ENCODE results near the gene MTR.

DNA sequence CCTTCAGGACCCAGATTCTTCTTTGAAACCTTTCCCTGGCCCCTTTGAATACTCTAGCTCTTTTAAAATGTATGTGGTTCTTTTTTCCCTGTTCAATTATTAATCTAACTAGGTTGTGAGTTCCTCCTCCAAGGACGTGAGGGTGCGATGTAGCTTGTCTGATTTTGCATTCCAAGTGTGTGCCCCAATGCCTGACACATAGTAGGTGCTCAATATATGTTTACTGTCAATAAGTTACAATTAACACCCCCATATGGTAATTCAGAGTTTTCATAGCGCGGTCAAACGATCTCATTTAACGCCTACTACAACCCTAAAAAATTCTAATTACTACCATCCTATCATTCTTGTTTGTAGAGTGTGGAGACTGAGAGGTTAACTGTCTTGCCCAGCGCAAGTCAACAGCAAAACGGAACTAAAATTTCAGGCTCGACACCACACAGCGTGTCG is 482 bp upstream of the MTR start:
- TF ChIP-seq, protein P1, sequence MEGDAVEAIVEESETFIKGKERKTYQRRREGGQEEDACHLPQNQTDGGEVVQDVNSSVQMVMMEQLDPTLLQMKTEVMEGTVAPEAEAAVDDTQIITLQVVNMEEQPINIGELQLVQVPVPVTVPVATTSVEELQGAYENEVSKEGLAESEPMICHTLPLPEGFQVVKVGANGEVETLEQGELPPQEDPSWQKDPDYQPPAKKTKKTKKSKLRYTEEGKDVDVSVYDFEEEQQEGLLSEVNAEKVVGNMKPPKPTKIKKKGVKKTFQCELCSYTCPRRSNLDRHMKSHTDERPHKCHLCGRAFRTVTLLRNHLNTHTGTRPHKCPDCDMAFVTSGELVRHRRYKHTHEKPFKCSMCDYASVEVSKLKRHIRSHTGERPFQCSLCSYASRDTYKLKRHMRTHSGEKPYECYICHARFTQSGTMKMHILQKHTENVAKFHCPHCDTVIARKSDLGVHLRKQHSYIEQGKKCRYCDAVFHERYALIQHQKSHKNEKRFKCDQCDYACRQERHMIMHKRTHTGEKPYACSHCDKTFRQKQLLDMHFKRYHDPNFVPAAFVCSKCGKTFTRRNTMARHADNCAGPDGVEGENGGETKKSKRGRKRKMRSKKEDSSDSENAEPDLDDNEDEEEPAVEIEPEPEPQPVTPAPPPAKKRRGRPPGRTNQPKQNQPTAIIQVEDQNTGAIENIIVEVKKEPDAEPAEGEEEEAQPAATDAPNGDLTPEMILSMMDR (conservative IDR thresholded peaks at IDR 0.05; ENCODE audit: low read length) = no peak
- TF ChIP-seq EZH2phosphoT487 (IDR thresholded peaks at IDR 0.05; ENCODE audit: borderline replicate concordance, low read depth, low read length) = no peak

Data from OCI-LY7 (cell line).